Neutrophil (primary cell): ENCODE measurements around the gene GALNT7.
A peak's percentile ranks its signal among the peaks of the same experiment; 100 is the strongest.

Experiments
- H3K27ac ChIP-seq: fragments of 200-600 bp; sonication (generic); 2 replicates; pipeline ENCODE4 v1.5.1; 2016; ENCODE audit warnings: mild to moderate bottlenecking, moderate library complexity
- H3K27me3 ChIP-seq: fragments of 200-600 bp; sonication (generic); 2 replicates; pipeline ENCODE4 v1.6.0; 2016; ENCODE audit warnings: mild to moderate bottlenecking
- H3K36me3 ChIP-seq: fragments of 200-600 bp; sonication (generic); 2 replicates; pipeline ENCODE4 v1.5.1; 2017
- H3K4me1 ChIP-seq, 2 experiments: fragments of 200-600 bp in 1 of 2; sonication (generic) in 1 of 2; 1 replicate in 1 of 2; 2 replicates in 1 of 2; pipeline versions ENCODE4 v1.5.1 to v1.6.1; 2013 to 2016; ENCODE audit warnings: low read depth in 1 of 2, low read length in 1 of 2, mild to moderate bottlenecking in 1 of 2, moderate library complexity in 1 of 2; ENCODE audit not compliant: control insufficient read depth in 1 of 2, insufficient read depth in 1 of 2
- H3K4me3 ChIP-seq, 2 experiments: fragments of 200-600 bp in 1 of 2; sonication (generic) in 1 of 2; 1 replicate in 1 of 2; 2 replicates in 1 of 2; pipeline ENCODE4 v1.5.1; 2013 to 2016; ENCODE audit warnings: low read depth in 1 of 2, low read length in 1 of 2, mild to moderate bottlenecking in 1 of 2, moderate library complexity in 1 of 2
- H3K9me3 ChIP-seq: fragments of 200-600 bp; sonication (generic); 2 replicates; pipeline ENCODE4 v1.5.1; 2016
- CTCF ChIP-seq: fragments of 200-600 bp; sonication (generic); IDR thresholded peaks from 2 replicates; pipeline ENCODE4 v1.5.1; 2016; ENCODE audit warnings: antibody characterized with exemption

The GALNT7 gene

DNA sequence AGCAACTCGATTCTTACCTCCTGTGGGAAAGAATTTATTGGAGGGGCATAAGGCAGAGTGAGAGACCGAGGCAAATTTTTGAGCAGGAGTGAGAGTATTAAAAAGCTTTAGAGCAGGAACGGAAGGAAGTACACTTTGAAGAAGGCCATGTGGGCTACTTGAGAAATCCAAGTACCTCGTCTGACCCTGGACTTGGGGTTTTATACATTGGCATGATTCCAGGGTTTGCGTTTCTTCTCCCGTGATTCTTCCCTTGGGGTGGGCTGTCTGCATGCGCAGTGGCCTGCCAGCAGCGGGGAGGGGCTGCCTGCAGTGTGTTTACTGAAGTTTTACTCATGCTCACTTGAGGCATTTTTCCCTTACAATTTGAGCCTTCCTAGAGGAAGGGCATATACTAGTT lies 3.4 kb downstream of the GALNT7 start:
- H3K27ac ChIP-seq = peak overlapping the region; percentile 96
- no peaks in the 10 kb centered on the region for H3K27me3 ChIP-seq
- H3K4me3 ChIP-seq = peak overlapping the region; percentile 19 to 41
- H3K9me3 ChIP-seq = no peaks in the 10 kb centered on the region
- TF ChIP-seq CTCF = no peak
- peaks cover 69 to 79% of the 10 kb centered on the region in 2 experiments for H3K4me1 ChIP-seq
- H3K36me3 ChIP-seq = no peaks in the 10 kb centered on the region

DNA sequence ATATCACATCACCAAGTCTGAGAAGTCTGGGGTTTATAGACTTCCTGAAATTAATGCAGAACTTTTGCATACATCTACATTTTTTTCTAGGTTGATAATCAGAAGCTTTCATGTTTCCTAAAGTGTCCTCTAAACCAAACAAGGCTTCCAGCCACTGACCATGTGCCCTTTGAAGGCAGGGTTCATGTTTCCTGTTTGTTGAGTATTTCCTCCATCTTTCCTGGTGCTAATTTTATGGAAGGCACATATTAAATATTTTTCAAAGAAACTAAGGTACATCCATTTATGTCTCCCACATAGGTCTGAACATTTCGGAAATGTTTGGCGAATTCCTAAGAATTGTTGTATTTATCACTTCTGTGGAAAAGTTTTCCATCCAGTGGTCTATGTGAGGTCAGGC lies 5.6 kb downstream of the GALNT7 start:
- H3K4me3 ChIP-seq = no peak overlapping the region
- no peak for TF ChIP-seq CTCF
- no peaks in the 10 kb centered on the region for H3K27me3 ChIP-seq
- no peaks in the 10 kb centered on the region for H3K36me3 ChIP-seq
- peak overlapping the region; percentile 66 for H3K27ac ChIP-seq
- no peaks in the 10 kb centered on the region for H3K9me3 ChIP-seq
- H3K4me1 ChIP-seq = peaks cover 59 to 71% of the 10 kb centered on the region in 2 experiments

- H3K4me1 ChIP-seq = peaks cover 60 to 72% of the 10 kb centered on the region in 2 experiments
- peak overlapping the region; percentile 66 for H3K27ac ChIP-seq
- H3K27me3 ChIP-seq = no peaks in the 10 kb centered on the region
- H3K9me3 ChIP-seq = no peaks in the 10 kb centered on the region
- TF ChIP-seq CTCF = no peak
- H3K4me3 ChIP-seq = no peak overlapping the region
- H3K36me3 ChIP-seq = no peaks in the 10 kb centered on the region
Measured at GRCh38 chr4:173174594-173175012, 6.0 kb downstream of the GALNT7 start.

DNA sequence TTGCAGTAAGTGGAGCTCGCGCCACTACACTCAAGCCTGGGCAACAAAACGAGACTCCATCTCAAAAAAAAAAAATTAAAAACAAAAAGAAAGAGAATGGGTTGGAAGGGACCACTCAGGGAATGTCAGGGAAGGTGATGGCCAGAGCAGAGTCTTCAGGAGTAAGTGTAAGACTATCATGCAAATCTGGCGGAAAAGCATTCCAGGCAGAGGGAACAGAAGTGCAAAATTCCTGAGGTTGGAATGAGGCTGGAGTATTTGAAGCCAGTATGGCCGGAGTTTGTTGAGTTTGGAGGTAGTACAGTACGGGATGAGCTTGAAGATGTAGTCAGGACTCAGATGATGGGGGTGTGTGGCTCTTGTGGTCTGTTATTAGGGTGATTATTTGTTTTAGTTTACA lies 7.4 kb downstream of the GALNT7 start:
- Histone ChIP-seq H3K9me3 (no peaks in the 10 kb centered on the region), H3K4me1 (peaks cover 60 to 73% of the 10 kb centered on the region in 2 experiments), H3K27ac (no peak overlapping the region), H3K36me3 (no peaks in the 10 kb centered on the region), H3K27me3 (no peaks in the 10 kb centered on the region), H3K4me3 (no peak overlapping the region)
- TF ChIP-seq CTCF = no peak

DNA sequence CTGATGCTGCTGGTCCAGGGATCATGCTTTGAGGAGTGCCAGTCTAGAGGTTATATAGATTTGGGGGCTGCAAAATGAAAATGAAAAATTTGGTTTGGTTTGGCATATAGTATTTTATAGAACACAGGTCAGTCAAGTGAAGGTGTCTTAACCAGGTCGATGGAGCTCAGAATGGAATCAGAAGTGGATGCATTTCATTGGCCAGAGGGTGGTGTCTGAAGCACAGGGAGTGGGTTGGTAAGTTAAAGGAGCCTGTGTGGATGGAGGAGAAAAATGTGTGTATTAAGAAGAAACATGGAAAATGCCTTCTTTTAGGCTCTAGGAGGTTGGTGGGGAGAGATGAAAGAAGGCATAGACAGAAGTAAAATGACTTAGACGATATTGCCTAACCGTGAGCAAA lies 8.6 kb downstream of the GALNT7 start:
- peaks cover 48 to 68% of the 10 kb centered on the region in 2 experiments for H3K4me1 ChIP-seq
- no peaks in the 10 kb centered on the region for H3K9me3 ChIP-seq
- no peaks in the 10 kb centered on the region for H3K27me3 ChIP-seq
- TF ChIP-seq CTCF = no peak
- H3K4me3 ChIP-seq = no peak overlapping the region
- no peaks in the 10 kb centered on the region for H3K36me3 ChIP-seq
- H3K27ac ChIP-seq = no peak overlapping the region

GRCh38 chr4:173178144-173178543 lies 9.5 kb downstream of the GALNT7 start:
- H3K4me1 ChIP-seq = peaks cover 39 to 62% of the 10 kb centered on the region in 2 experiments
- no peaks in the 10 kb centered on the region for H3K27me3 ChIP-seq
- no peaks in the 10 kb centered on the region for H3K9me3 ChIP-seq
- no peak overlapping the region for H3K27ac ChIP-seq
- no peak for TF ChIP-seq CTCF
- no peaks in the 10 kb centered on the region for H3K36me3 ChIP-seq
- no peak overlapping the region for H3K4me3 ChIP-seq
